C4-2B (cell line): Measurements from ENCODE around the gene MRTFB.

Experiments
- H3K27ac ChIP-seq: fragments of 450-650 bp; 2 replicates; pipeline ENCODE4 v1.5.1; 2017
- CTCF ChIP-seq: fragments of 450-650 bp; conservative IDR thresholded peaks from 2 replicates; pipeline ENCODE4 v1.5.1; 2017; ENCODE audit warnings: mild to moderate bottlenecking
- ZFX ChIP-seq: fragments of 450-650 bp; IDR thresholded peaks from 2 replicates; pipeline ENCODE4 v1.6.1; 2017

MRTFB gene

DNA sequence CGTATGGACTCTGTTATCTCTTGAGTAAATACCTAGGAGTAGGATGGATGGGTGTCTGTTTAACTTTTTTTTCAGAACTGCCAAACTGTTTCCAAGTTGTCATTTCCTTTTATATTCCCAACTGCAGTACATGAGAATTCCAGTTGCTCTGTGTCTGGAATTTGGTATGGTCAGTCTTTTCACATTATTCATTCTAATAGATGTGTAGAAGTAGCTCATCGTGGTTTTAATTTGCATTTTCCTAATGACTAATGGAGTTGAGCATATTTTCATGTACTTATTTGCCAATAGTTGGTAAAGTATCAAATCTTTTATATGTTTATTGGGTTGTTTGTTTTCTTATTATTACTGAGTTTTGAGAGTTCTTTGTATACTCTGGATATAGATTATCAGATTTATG is 27.0 kb downstream of the MRTFB start:
- H3K27ac ChIP-seq = no peak overlapping the region
- no peak for TF ChIP-seq ZFX
- no peak for TF ChIP-seq CTCF

DNA sequence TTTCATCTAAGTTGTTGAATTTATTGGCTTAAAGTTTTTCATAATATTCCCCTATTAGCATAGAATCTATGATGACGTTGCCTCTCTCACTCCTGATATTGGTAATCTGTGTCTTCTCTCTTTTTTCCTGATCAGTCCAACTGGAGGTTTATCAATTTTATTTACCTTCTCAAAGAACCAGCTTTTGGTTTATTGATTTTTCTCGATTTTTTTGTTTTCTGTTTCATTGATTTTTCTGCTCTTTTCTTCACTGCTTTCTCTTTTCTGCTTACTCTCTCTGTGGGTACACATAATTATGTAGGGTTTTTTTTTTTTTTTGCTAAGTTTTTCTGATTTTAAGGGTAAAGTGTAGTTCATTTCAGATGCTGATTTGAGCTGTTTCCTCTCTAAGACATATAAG is 29.7 kb downstream of the MRTFB start:
- no peak overlapping the region for H3K27ac ChIP-seq

DNA sequence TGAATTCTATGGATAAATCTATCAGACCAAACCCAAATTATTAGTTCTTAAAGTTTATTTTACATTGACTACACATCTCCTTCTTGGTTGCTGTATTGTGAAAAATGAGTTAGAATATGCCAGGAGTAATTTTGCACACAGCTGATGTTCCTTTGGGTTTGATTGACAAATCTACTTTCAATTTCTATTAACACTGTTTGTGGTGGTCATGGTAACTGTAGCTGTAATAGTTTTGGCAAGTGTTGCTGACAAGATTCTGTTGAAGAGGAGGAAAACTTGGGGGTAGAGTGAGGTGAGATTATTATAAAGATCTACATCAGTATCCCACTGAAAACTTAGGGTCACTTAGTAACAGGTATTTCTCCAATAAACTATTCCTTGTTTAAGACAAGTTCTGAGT is 30.3 kb downstream of the MRTFB start:
- no peak for TF ChIP-seq ZFX
- TF ChIP-seq CTCF = no peak

More for the DNA sequence above, 29.7 kb downstream of the MRTFB start:
- TF ChIP-seq ZFX (no peak), CTCF (no peak)

DNA sequence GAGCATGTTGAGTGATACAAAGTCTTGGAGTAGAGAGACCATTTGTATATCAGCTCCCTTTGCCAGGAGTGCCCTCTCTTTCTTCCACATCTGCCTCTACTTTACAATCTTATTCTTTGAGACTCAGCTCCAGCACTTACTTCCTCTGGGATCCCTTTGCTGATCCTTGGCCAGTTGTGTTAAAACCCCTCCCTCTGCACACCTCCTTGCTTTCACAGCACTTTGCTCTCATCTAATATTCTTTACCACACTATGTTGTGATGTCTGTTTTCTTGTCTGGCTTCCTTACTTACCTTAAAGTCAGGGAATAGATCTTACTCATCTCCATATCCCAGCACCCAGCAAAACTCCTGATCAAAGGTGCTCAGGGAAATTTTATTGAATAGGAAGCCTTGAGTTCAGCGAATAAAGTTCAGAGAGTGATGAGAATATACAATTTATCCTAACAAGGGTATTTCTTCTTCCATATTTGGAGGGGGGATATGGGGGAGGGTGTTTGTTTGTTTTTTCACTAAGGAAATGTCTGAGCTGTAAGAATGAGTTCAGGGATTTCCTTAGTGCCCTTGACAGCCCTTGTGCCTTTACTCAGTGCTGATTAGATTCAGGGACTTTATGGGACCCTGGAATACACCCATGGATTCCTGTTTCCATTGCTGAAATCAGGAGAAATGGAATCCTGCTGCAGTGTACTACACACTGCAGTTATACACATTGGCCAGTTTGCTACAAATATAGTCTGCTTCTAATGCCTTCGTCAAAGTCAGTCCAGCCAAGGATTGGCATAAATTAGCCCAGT is 32.0 kb downstream of the MRTFB start:
- no peak for TF ChIP-seq CTCF
- TF ChIP-seq ZFX = no peak
- H3K27ac ChIP-seq = no peak overlapping the region

More for the DNA sequence above, 30.3 kb downstream of the MRTFB start:
- H3K27ac ChIP-seq = no peak overlapping the region

- no peak overlapping the region for H3K27ac ChIP-seq
- TF ChIP-seq ZFX = no peak
- TF ChIP-seq CTCF = no peak
These were observed 32.9 kb downstream of the MRTFB start for GRCh38 chr16:14104066-14104465.

DNA sequence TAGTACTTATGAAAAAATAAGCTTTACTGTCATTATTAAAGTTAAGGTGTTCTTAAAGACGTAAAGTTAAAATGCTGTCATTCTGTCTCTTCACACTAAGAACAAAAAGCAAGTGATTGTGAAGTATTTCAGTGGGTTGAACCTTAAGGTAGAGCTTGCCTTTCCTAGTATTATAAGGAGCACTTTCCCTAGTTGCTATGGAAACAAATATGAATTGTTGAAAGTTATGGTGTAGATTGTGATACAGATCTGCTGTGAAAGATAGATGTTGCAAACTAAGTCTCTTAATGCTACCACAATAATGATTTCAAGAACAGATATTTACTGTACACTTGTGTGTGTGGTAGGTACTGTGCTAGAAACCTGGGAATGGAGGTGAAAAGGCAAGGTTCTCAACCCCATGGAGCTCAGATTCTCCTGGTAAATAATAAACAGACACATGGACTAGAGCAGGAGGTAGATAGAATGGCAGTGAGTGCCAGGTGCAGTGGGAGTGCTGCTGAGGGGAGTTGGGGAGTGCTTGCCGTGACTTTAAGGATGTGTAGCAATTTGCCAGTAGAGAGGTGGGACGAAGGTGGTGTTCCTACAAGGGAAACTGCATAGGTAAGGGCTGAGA is 34.7 kb downstream of the MRTFB start:
- H3K27ac ChIP-seq = no peak overlapping the region
- TF ChIP-seq CTCF (no peak), ZFX (no peak)

DNA sequence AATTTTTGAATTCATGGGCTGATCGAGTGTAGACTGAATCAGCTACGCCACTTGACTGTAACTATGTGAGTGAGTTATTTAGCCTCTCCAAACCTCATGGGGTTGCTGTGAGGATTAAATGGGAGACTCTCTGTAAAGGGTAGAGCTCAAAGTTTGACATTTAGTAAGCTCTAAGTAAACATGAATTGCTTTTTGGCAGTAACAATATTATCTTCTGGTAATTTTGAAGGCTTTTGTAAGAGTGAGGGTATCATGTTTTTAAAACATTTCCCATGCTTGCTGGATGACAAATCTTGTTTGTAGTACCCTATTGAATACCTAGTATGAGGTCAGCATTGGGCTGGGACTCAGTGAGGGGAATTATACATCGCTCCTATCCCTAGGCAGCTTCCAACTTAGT is 35.3 kb downstream of the MRTFB start:
- no peak overlapping the region for H3K27ac ChIP-seq
- no peak for TF ChIP-seq ZFX
- TF ChIP-seq CTCF = no peak
